HepG2 (cell line): ENCODE results near the gene ASXL1.

ENCODE experiments used
- CBX5 ChIP-seq: sonication (generic); formaldehyde crosslinking; IDR thresholded peaks from 2 replicates; pipeline ENCODE4 v1.4.0; 2020; ENCODE audit warnings: missing genetic modification reagents, borderline replicate concordance
- E2F5 ChIP-seq: sonication (generic); formaldehyde crosslinking; conservative IDR thresholded peaks from 2 replicates; pipeline ENCODE4 v1.4.0; 2020; ENCODE audit warnings: missing genetic modification reagents
- EZH2 ChIP-seq: conservative IDR thresholded peaks from 2 replicates; pipeline ENCODE4 v1.6.1; 2012; ENCODE audit warnings: mild to moderate bottlenecking, low read depth, low read length, moderate library complexity
- GMEB2 ChIP-seq: IDR thresholded peaks from 2 replicates; pipeline ENCODE4 v1.6.1; 2016; ENCODE audit warnings: missing biosample characterization, missing genetic modification reagents, low read depth
- HMG20B ChIP-seq: conservative IDR thresholded peaks from 2 replicates; pipeline ENCODE4 v1.6.1; 2016; ENCODE audit warnings: missing genetic modification reagents, missing compliant biosample characterization
- IRF1 ChIP-seq: sonication (generic); formaldehyde crosslinking; IDR thresholded peaks from 2 replicates; pipeline ENCODE4 v1.4.0; 2020; ENCODE audit warnings: low read depth, mild to moderate bottlenecking, missing genetic modification reagents
- NR3C1 ChIP-seq: sonication (generic); formaldehyde crosslinking; IDR thresholded peaks from 2 replicates; pipeline ENCODE4 v1.4.0; 2020; ENCODE audit warnings: missing genetic modification reagents
- RBFOX2 ChIP-seq: fragments of 200-400 bp; formaldehyde crosslinking; IDR thresholded peaks from 2 replicates; pipeline ENCODE4 v1.6.1; 2017; ENCODE audit warnings: low read depth, mild to moderate bottlenecking, low read length
- TAF15 ChIP-seq: fragments of 200-400 bp; formaldehyde crosslinking; IDR thresholded peaks from one replicate; pipeline ENCODE4 v1.6.1; 2018; ENCODE audit warnings: mild to moderate bottlenecking, low read depth, low read length; ENCODE audit not compliant: poor library complexity, severe bottlenecking
- TBX3 ChIP-seq: fragments of 450-650 bp; IDR thresholded peaks from 2 replicates; pipeline ENCODE4 v1.6.1; 2017; ENCODE audit warnings: antibody characterized with exemption, mild to moderate bottlenecking, inconsistent platforms, borderline replicate concordance
- TOE1 ChIP-seq: sonication (generic); formaldehyde crosslinking; IDR thresholded peaks from 2 replicates; pipeline ENCODE4 v1.4.0; 2020; ENCODE audit warnings: mild to moderate bottlenecking, missing genetic modification reagents
- YEATS2 ChIP-seq: sonication (generic); formaldehyde crosslinking; IDR thresholded peaks from 2 replicates; pipeline ENCODE4 v1.4.0; 2020; ENCODE audit warnings: missing genetic modification reagents, borderline replicate concordance
- ZNF138 ChIP-seq: sonication (generic); formaldehyde crosslinking; IDR thresholded peaks from 2 replicates; pipeline ENCODE4 v1.5.0; 2020; ENCODE audit warnings: mild to moderate bottlenecking, low read depth, missing genetic modification reagents
- ZNF672 ChIP-seq: sonication (generic); formaldehyde crosslinking; IDR thresholded peaks from 2 replicates; pipeline ENCODE4 v1.8.1; 2022; ENCODE audit warnings: missing genetic modification reagents

GRCh38 chr20:32480371-32481241 lies 122.5 kb downstream of the ASXL1 start:
- no peak for TF ChIP-seq RBFOX2
- no peak for TF ChIP-seq GMEB2 (CRISPR knock-in tag)
- no peak for TF ChIP-seq CBX5 (CRISPR knock-in tag)
- no peak for TF ChIP-seq YEATS2
- TF ChIP-seq TOE1 (CRISPR knock-in tag) = no peak
- TF ChIP-seq IRF1 = no peak
- no peak for TF ChIP-seq TBX3
- no peak for TF ChIP-seq TAF15
- no peak for TF ChIP-seq E2F5
- TF ChIP-seq NR3C1 = no peak
- TF ChIP-seq ZNF138 (CRISPR knock-in tag) = no peak
- no peak for TF ChIP-seq EZH2
- TF ChIP-seq HMG20B = no peak
- no peak for TF ChIP-seq ZNF672 (CRISPR knock-in tag)
